B cell (primary cell): ENCODE results near the gene RNF130.

Experiments
- CTCF ChIP-seq: fragments of 200-600 bp; IDR thresholded peaks from one replicate; pipeline ENCODE4 v1.8.0; 2022; ENCODE audit warnings: antibody characterized with exemption, mild to moderate bottlenecking
- EZH2 ChIP-seq: IDR thresholded peaks from 2 replicates; pipeline ENCODE4 v1.6.1; 2012; ENCODE audit warnings: borderline replicate concordance, low read depth, mild to moderate bottlenecking, moderate library complexity, low read length; ENCODE audit not compliant: insufficient read depth, poor library complexity, severe bottlenecking

- TF ChIP-seq CTCF = no peak
- no peak for TF ChIP-seq EZH2
These were observed 65.4 kb downstream of the RNF130 start for GRCh38 chr5:180006141-180006540.
